ENCODE data around the gene MMP13. TPM values are rescaled to one million over a fixed set of nuclear protein-coding genes. Genes with fewer than 3 reads are reported as not detected.

Gene MMP13
- total RNA-seq, 1 donor from 2014 or later, result not detected

- H3K79me2 ChIP-seq (ENCODE audit: low read depth), result no peaks in the 10 kb centered on the region
- Mint-ChIP-seq H3K4me1 (no peaks in the 10 kb centered on the region), H3K4me3 (no peak overlapping the region), H3K27me3 (ENCODE audit: insufficient read depth, low read depth) (peaks cover under 1% of the 10 kb centered on the region), H3K36me3 (no peaks in the 10 kb centered on the region), H3K9me3 (no peaks in the 10 kb centered on the region), H3K27ac (no peak overlapping the region)
- H3K27ac ChIP-seq, result no peak overlapping the region
- no peak for TF ChIP-seq EZH2phosphoT487 (IDR thresholded peaks at IDR 0.05)
- TF ChIP-seq EZH2 (IDR thresholded peaks at IDR 0.05), result no peak
- TF ChIP-seq, protein P1, sequence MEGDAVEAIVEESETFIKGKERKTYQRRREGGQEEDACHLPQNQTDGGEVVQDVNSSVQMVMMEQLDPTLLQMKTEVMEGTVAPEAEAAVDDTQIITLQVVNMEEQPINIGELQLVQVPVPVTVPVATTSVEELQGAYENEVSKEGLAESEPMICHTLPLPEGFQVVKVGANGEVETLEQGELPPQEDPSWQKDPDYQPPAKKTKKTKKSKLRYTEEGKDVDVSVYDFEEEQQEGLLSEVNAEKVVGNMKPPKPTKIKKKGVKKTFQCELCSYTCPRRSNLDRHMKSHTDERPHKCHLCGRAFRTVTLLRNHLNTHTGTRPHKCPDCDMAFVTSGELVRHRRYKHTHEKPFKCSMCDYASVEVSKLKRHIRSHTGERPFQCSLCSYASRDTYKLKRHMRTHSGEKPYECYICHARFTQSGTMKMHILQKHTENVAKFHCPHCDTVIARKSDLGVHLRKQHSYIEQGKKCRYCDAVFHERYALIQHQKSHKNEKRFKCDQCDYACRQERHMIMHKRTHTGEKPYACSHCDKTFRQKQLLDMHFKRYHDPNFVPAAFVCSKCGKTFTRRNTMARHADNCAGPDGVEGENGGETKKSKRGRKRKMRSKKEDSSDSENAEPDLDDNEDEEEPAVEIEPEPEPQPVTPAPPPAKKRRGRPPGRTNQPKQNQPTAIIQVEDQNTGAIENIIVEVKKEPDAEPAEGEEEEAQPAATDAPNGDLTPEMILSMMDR (IDR thresholded peaks at IDR 0.05), result no peak
- no peaks in the 10 kb centered on the region for H3K9me3 ChIP-seq (ENCODE audit: low read depth)
- no peaks in the 10 kb centered on the region for H3F3A ChIP-seq (ENCODE audit: low read depth)
- H3K9ac ChIP-seq, result no peak overlapping the region
- no peak overlapping the region for H3K4me3 ChIP-seq
- H3K27me3 ChIP-seq, result no peaks in the 10 kb centered on the region
- H4K20me1 ChIP-seq (ENCODE audit: low read depth), result no peaks in the 10 kb centered on the region
- no peak for DNase-seq (ENCODE audit: low spot score)
- no peak overlapping the region for H2AFZ ChIP-seq (replicated peaks)
- no peaks in the 10 kb centered on the region for H3K36me3 ChIP-seq
- H3K4me1 ChIP-seq, result no peaks in the 10 kb centered on the region
- H3K4me2 ChIP-seq, result no peak overlapping the region
These were observed 25.1 kb downstream of the MMP13 start for GRCh38 chr11:102930451-102930850.

DNA sequence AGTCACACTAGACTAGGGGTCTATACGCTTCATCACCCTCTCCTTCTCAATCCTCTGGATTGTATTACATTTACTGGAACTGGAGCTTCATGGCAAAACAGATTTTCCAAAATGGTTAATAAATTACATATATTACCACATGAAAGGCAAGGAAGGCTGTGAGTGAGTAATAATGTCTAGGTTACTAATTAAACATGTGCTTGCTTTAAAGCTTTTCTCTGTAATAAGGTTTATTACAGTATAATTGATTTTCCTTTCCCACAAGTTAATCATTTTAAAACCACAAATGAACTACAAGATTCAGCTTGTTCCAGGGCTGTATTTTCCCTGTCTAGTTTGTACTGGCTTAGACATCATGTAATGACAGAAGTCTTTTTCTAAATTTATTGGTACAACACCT, 25.6 kb downstream of the MMP13 start:
- Histone ChIP-seq H4K20me1 (ENCODE audit: low read depth) (no peaks in the 10 kb centered on the region), H3K4me1 (no peaks in the 10 kb centered on the region), H3K79me2 (ENCODE audit: low read depth) (no peaks in the 10 kb centered on the region), H2AFZ (replicated peaks) (no peak overlapping the region), H3K9me3 (ENCODE audit: low read depth) (no peaks in the 10 kb centered on the region), H3K4me3 (no peak overlapping the region), H3K36me3 (no peaks in the 10 kb centered on the region), H3K27ac (no peak overlapping the region), H3K4me2 (no peak overlapping the region), H3K27me3 (no peaks in the 10 kb centered on the region), H3F3A (ENCODE audit: low read depth) (no peaks in the 10 kb centered on the region), H3K9ac (no peak overlapping the region)
- Mint-ChIP-seq H3K27me3 (ENCODE audit: insufficient read depth, low read depth) (peaks cover 2% of the 10 kb centered on the region), H3K4me3 (no peak overlapping the region), H3K36me3 (no peaks in the 10 kb centered on the region), H3K27ac (no peak overlapping the region), H3K4me1 (no peaks in the 10 kb centered on the region), H3K9me3 (no peaks in the 10 kb centered on the region)
- DNase-seq (ENCODE audit: low spot score), result no peak
- TF ChIP-seq EZH2 (IDR thresholded peaks at IDR 0.05), result no peak

- H3K4me1 Mint-ChIP-seq, result no peaks in the 10 kb centered on the region
- TF ChIP-seq, protein P1 (IDR thresholded peaks at IDR 0.05), result no peak
- TF ChIP-seq EZH2phosphoT487 (IDR thresholded peaks at IDR 0.05) (no peak), EZH2 (IDR thresholded peaks at IDR 0.05) (no peak)
These were observed 26.4 kb downstream of the MMP13 start for GRCh38 chr11:102929166-102929565.

GRCh38 chr11:102928247-102928646, 27.3 kb downstream of the MMP13 start:
- Mint-ChIP-seq H3K27ac (no peak overlapping the region), H3K36me3 (no peaks in the 10 kb centered on the region), H3K9me3 (no peaks in the 10 kb centered on the region), H3K4me3 (no peak overlapping the region), H3K27me3 (ENCODE audit: insufficient read depth, low read depth) (peaks cover 2% of the 10 kb centered on the region), H3K4me1 (no peaks in the 10 kb centered on the region)
- Histone ChIP-seq H3F3A (ENCODE audit: low read depth) (no peaks in the 10 kb centered on the region), H4K20me1 (ENCODE audit: low read depth) (no peaks in the 10 kb centered on the region), H2AFZ (replicated peaks) (no peak overlapping the region), H3K9me3 (ENCODE audit: low read depth) (no peaks in the 10 kb centered on the region), H3K27me3 (no peaks in the 10 kb centered on the region), H3K36me3 (no peaks in the 10 kb centered on the region), H3K4me1 (no peaks in the 10 kb centered on the region), H3K27ac (no peak overlapping the region), H3K79me2 (ENCODE audit: low read depth) (no peaks in the 10 kb centered on the region), H3K9ac (no peak overlapping the region), H3K4me3 (no peak overlapping the region), H3K4me2 (no peak overlapping the region)
- no peak for DNase-seq (ENCODE audit: low spot score)
- TF ChIP-seq, protein P1 (IDR thresholded peaks at IDR 0.05), result no peak
- TF ChIP-seq EZH2phosphoT487 (IDR thresholded peaks at IDR 0.05) (no peak), EZH2 (IDR thresholded peaks at IDR 0.05) (no peak)

More at GRCh38 chr11:102929166-102929565, 26.4 kb downstream of the MMP13 start:
- no peak for DNase-seq (ENCODE audit: low spot score)
- Mint-ChIP-seq H3K4me3 (no peak overlapping the region), H3K9me3 (no peaks in the 10 kb centered on the region), H3K36me3 (no peaks in the 10 kb centered on the region), H3K27ac (no peak overlapping the region), H3K27me3 (ENCODE audit: insufficient read depth, low read depth) (peaks cover 2% of the 10 kb centered on the region)
- H3K4me1 ChIP-seq, result no peaks in the 10 kb centered on the region
- no peak overlapping the region for H3K4me3 ChIP-seq
- H4K20me1 ChIP-seq (ENCODE audit: low read depth), result no peaks in the 10 kb centered on the region
- H3K4me2 ChIP-seq, result no peak overlapping the region
- H2AFZ ChIP-seq (replicated peaks), result no peak overlapping the region
- no peaks in the 10 kb centered on the region for H3F3A ChIP-seq (ENCODE audit: low read depth)
- no peaks in the 10 kb centered on the region for H3K36me3 ChIP-seq
- H3K79me2 ChIP-seq (ENCODE audit: low read depth), result no peaks in the 10 kb centered on the region
- no peaks in the 10 kb centered on the region for H3K27me3 ChIP-seq
- H3K9me3 ChIP-seq (ENCODE audit: low read depth), result no peaks in the 10 kb centered on the region
- no peak overlapping the region for H3K27ac ChIP-seq
- no peak overlapping the region for H3K9ac ChIP-seq
